ENCODE results near the gene DTL. TPM values are rescaled to one million over a fixed set of nuclear protein-coding genes. Genes with fewer than 3 reads are reported as not detected.

The DTL gene
- total RNA-seq, 1 donor from 2014 or later = 23.9 TPM

GRCh38 chr1:212037900-212038299, 2.4 kb downstream of the DTL start:
- peaks cover 3% of the 10 kb centered on the region for H3K36me3 Mint-ChIP-seq (ENCODE audit: insufficient read depth)
- no peak overlapping the region for H3K4me3 Mint-ChIP-seq (ENCODE audit: low read depth)
- no peak for TF ChIP-seq CTCF (IDR thresholded peaks at IDR 0.05; ENCODE audit: unreplicated experiment)
- no peak overlapping the region for H3K27ac Mint-ChIP-seq
- DNase-seq (ENCODE audit: low spot score, unreplicated experiment) = no peak
- H3K4me1 Mint-ChIP-seq (ENCODE audit: low read depth) = peaks cover 22% of the 10 kb centered on the region
- H3K9me3 Mint-ChIP-seq (ENCODE audit: low read depth) = no peaks in the 10 kb centered on the region
- H3K27me3 Mint-ChIP-seq = no peaks in the 10 kb centered on the region

GRCh38 chr1:212039622-212040021, 4.1 kb downstream of the DTL start:
- Mint-ChIP-seq H3K27me3 (no peaks in the 10 kb centered on the region), H3K36me3 (ENCODE audit: insufficient read depth) (no peaks in the 10 kb centered on the region)

GRCh38 chr1:212040629-212041412, 5.3 kb downstream of the DTL start:
- H3K36me3 Mint-ChIP-seq (ENCODE audit: insufficient read depth) = peaks cover 3% of the 10 kb centered on the region
- no peaks in the 10 kb centered on the region for H3K27me3 Mint-ChIP-seq
- H3K27ac Mint-ChIP-seq = no peak overlapping the region
- H3K4me3 Mint-ChIP-seq (ENCODE audit: low read depth) = no peak overlapping the region
- no peak for TF ChIP-seq CTCF (IDR thresholded peaks at IDR 0.05; ENCODE audit: unreplicated experiment)
- peaks cover 12% of the 10 kb centered on the region for H3K4me1 Mint-ChIP-seq (ENCODE audit: low read depth)
- H3K9me3 Mint-ChIP-seq (ENCODE audit: low read depth) = no peaks in the 10 kb centered on the region
- no peak for DNase-seq (ENCODE audit: low spot score, unreplicated experiment)

More at GRCh38 chr1:212039622-212040021, 4.1 kb downstream of the DTL start:
- no peak for DNase-seq (ENCODE audit: low spot score, unreplicated experiment)
- Mint-ChIP-seq H3K4me3 (ENCODE audit: low read depth) (no peak overlapping the region), H3K27ac (no peak overlapping the region), H3K9me3 (ENCODE audit: low read depth) (no peaks in the 10 kb centered on the region), H3K4me1 (ENCODE audit: low read depth) (peaks cover 14% of the 10 kb centered on the region)
- TF ChIP-seq CTCF (IDR thresholded peaks at IDR 0.05; ENCODE audit: unreplicated experiment) = no peak

- Mint-ChIP-seq H3K4me3 (ENCODE audit: low read depth) (no peak overlapping the region), H3K36me3 (ENCODE audit: insufficient read depth) (peaks cover 8% of the 10 kb centered on the region), H3K4me1 (ENCODE audit: low read depth) (peaks cover 10% of the 10 kb centered on the region), H3K9me3 (ENCODE audit: low read depth) (no peaks in the 10 kb centered on the region), H3K27me3 (no peaks in the 10 kb centered on the region), H3K27ac (no peak overlapping the region)
- no peak for DNase-seq (ENCODE audit: low spot score, unreplicated experiment)
- no peak for TF ChIP-seq CTCF (IDR thresholded peaks at IDR 0.05; ENCODE audit: unreplicated experiment)
Observed at GRCh38 chr1:212042436-212042835, 6.9 kb downstream of the DTL start.

DNA sequence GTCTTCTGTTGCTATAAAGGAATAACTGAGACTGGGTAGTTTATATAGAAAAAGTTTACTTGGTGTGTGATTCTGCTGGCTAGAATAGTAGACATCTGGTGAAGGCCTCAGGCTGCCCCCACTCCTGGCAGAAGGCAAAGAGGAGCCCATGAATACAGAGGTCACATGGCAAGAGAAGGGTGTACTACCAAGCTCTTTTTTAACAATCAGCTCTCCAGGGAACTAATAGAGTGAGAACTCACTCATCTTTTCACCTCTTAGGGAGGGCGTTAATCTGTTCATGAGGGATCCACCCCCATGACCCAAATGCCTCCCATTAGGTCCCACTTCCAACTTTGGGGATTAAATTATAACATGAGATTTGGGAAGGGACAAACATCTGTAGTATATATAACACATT, 9.3 kb downstream of the DTL start:
- Mint-ChIP-seq H3K27me3 (no peaks in the 10 kb centered on the region), H3K36me3 (ENCODE audit: insufficient read depth) (peaks cover 8% of the 10 kb centered on the region), H3K4me3 (ENCODE audit: low read depth) (no peak overlapping the region), H3K4me1 (ENCODE audit: low read depth) (peaks cover 6% of the 10 kb centered on the region), H3K27ac (no peak overlapping the region), H3K9me3 (ENCODE audit: low read depth) (no peaks in the 10 kb centered on the region)
- no peak for TF ChIP-seq CTCF (IDR thresholded peaks at IDR 0.05; ENCODE audit: unreplicated experiment)
- no peak for DNase-seq (ENCODE audit: low spot score, unreplicated experiment)

Data from progenitor cell of endocrine pancreas (in vitro differentiated cells).